Left ventricle myocardium inferior (tissue), 1 donor: Measurements from ENCODE around the gene KPNA4. TPM values are rescaled to one million over a fixed set of nuclear protein-coding genes. Genes with fewer than 3 reads are reported as not detected.
"Not testable (repeated sequence)": the region's sequence is repeated elsewhere in the genome, so short reads cannot be mapped to it uniquely, and the experiment has no call there.

ENCODE experiments used
- DNase-seq: peaks from one replicate; pipeline ENCODE4 v3.0.0-alpha.2; 2020
- H3K27ac ChIP-seq: fragments of 200-600 bp; replicated peaks from 2 replicates; pipeline ENCODE4 v1.8.0; 2021
- H3K27me3 ChIP-seq: fragments of 200-600 bp; 2 replicates; pipeline ENCODE4 v1.8.0; 2021; ENCODE audit warnings: low read depth
- H3K36me3 ChIP-seq: fragments of 200-600 bp; 2 replicates; pipeline ENCODE4 v1.8.0; 2021
- H3K4me1 ChIP-seq: fragments of 200-600 bp; 2 replicates; pipeline ENCODE4 v1.8.0; 2021
- H3K4me3 ChIP-seq: fragments of 200-600 bp; 2 replicates; pipeline ENCODE4 v1.8.0; 2021; ENCODE audit warnings: mild to moderate bottlenecking, moderate library complexity
- H3K9me3 ChIP-seq: fragments of 200-600 bp; replicated peaks from 2 replicates; pipeline ENCODE4 v1.8.0; 2021
- intact Hi-C: fragments of 100-400 bp; cut with micrococcal nuclease; formaldehyde crosslinking; loops from one replicate; pipeline ENCODE4 v1.11.0; 2022
- total RNA-seq: library from RNA; stranded (reverse); fragmentation: NEBNext Ultra II Directional; extraction: Animal tissue kit (Norgen Biotek cat#: 25700); gene quantifications from one replicate; pipeline ENCODE4 v1.2.1, GENCODE V29; 2021
- TF ChIP-seq, protein P1 (sequence below): fragments of 200-600 bp; IDR thresholded peaks from 2 replicates; pipeline ENCODE4 v1.8.0; 2021; ENCODE audit warnings: antibody characterized with exemption, mild to moderate bottlenecking, borderline replicate concordance
- donor health status: DM: no; HTN: yes; CAD: no; lungs with severe emphysema.

Gene KPNA4
- total RNA-seq, 1 donor from 2014 or later = 130 TPM

GRCh38 chr3:160607826-160608225 is 42.5 kb upstream of the KPNA4 start:
- intact Hi-C loops = no loop called here
- TF ChIP-seq, protein P1, sequence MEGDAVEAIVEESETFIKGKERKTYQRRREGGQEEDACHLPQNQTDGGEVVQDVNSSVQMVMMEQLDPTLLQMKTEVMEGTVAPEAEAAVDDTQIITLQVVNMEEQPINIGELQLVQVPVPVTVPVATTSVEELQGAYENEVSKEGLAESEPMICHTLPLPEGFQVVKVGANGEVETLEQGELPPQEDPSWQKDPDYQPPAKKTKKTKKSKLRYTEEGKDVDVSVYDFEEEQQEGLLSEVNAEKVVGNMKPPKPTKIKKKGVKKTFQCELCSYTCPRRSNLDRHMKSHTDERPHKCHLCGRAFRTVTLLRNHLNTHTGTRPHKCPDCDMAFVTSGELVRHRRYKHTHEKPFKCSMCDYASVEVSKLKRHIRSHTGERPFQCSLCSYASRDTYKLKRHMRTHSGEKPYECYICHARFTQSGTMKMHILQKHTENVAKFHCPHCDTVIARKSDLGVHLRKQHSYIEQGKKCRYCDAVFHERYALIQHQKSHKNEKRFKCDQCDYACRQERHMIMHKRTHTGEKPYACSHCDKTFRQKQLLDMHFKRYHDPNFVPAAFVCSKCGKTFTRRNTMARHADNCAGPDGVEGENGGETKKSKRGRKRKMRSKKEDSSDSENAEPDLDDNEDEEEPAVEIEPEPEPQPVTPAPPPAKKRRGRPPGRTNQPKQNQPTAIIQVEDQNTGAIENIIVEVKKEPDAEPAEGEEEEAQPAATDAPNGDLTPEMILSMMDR = no peak
- no peak overlapping the region for H3K4me3 ChIP-seq

DNA sequence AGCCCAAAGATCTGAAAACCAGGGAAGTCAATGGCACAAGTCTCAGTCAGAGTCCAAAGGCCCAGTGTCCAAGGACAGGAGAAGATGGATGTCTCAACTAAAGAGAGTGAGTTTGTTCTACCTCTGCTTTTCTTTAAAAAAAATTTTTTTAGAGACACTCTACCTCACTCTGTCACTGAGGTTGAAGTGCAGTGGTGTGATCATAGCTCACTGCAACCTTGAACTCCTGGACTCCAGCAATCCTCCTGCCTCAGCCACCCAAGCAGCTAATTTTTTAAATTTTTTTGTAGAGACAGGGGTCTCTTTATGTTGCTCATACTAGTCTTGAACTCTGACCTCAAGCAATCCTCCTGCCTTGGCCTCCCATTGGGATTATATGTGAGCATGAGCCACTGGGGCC is 39.9 kb upstream of the KPNA4 start:
- intact Hi-C loops = no loop called here
- no peak for DNase-seq
- no peaks in the 10 kb centered on the region for H3K27me3 ChIP-seq
- TF ChIP-seq, protein P1 = no peak
- H3K9me3 ChIP-seq = no peaks in the 10 kb centered on the region
- no peaks in the 10 kb centered on the region for H3K36me3 ChIP-seq
- no peak overlapping the region for H3K4me3 ChIP-seq
- H3K27ac ChIP-seq = no peak overlapping the region
- H3K4me1 ChIP-seq = no peaks in the 10 kb centered on the region

More at GRCh38 chr3:160607826-160608225, 42.5 kb upstream of the KPNA4 start:
- no peak for DNase-seq
- Histone ChIP-seq H3K36me3 (no peaks in the 10 kb centered on the region), H3K9me3 (no peaks in the 10 kb centered on the region), H3K4me1 (no peaks in the 10 kb centered on the region), H3K27ac (no peak overlapping the region), H3K27me3 (no peaks in the 10 kb centered on the region)

- H3K9me3 ChIP-seq, H3K27me3 ChIP-seq, H3K27ac ChIP-seq, H3K36me3 ChIP-seq, H3K4me1 ChIP-seq, H3K4me3 ChIP-seq, intact Hi-C loops, DNase-seq: not testable (repeated sequence)
Observed at GRCh38 chr3:160603845-160604244, 38.5 kb upstream of the KPNA4 start.

DNA sequence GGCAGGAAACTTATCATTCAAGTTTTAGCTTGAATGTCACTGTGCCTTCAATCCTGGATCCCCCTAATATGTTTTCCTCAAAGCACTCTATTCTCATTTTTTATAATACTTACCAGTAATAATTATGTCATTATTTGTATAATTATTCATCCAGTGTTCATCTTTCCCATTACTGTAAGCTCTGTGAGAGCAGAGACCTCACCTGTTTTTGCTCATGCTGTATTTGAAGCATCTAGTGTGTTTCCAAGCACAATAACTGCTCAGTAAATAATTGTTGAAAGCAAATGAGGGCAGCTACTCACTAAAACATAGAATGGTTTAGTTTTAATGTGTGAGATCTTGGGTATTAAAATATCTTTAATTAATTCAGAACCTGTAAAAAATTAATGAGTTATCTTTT is 36.9 kb upstream of the KPNA4 start:
- no peaks in the 10 kb centered on the region for H3K36me3 ChIP-seq
- TF ChIP-seq, protein P1 = no peak
- H3K4me3 ChIP-seq = no peak overlapping the region
- intact Hi-C loops = no loop called here
- DNase-seq = no peak
- no peaks in the 10 kb centered on the region for H3K27me3 ChIP-seq
- H3K9me3 ChIP-seq = no peaks in the 10 kb centered on the region
- no peaks in the 10 kb centered on the region for H3K4me1 ChIP-seq
- no peak overlapping the region for H3K27ac ChIP-seq

DNA sequence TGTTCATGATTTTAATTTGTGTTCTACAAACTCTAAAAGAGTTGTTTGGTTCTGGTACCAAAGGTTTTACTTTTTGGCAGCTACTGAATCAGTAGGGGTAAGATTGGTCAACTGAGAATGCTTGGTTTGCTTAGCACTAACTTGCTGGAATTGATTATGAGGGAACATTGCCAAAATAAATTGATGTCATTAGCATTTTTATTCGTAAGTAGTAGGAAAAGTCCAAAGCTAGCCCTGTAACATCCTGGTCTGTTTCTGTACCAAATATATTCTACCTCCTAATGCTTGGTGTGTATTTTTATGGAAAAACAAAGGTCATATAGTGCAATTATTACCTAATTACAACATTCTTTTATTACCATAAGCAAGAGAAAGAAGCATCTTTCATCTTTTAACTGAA is 35.9 kb upstream of the KPNA4 start:
- intact Hi-C loops = no loop called here
- no peak for DNase-seq
- Histone ChIP-seq H3K36me3 (no peaks in the 10 kb centered on the region), H3K27me3 (no peaks in the 10 kb centered on the region), H3K27ac (no peak overlapping the region), H3K4me3 (no peak overlapping the region), H3K9me3 (no peaks in the 10 kb centered on the region), H3K4me1 (no peaks in the 10 kb centered on the region)
- TF ChIP-seq, protein P1 = no peak

DNA sequence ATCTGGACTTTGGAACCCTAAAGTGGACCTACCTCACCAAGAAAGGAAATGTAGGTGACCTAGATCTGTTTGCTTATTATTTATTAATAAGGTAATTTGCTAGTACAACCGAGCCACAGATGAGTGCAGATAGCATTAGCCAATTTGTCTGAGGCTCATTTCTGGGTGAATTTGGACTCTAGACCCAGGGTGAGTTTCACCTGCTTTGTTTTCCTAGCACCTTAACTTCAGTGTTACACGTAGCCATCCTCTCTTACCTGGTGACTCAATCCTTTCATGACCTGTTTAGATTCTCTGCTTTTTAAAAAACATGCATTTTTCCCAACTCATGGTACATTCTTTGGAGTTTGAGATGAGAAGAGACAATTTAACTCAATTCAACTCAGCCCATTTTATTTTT is 33.5 kb upstream of the KPNA4 start:
- no peaks in the 10 kb centered on the region for H3K9me3 ChIP-seq
- H3K4me1 ChIP-seq = no peaks in the 10 kb centered on the region
- TF ChIP-seq, protein P1 = no peak
- intact Hi-C loops = no loop called here
- no peaks in the 10 kb centered on the region for H3K27me3 ChIP-seq
- no peak overlapping the region for H3K4me3 ChIP-seq
- no peaks in the 10 kb centered on the region for H3K36me3 ChIP-seq
- no peak for DNase-seq
- no peak overlapping the region for H3K27ac ChIP-seq
